ENCODE measurements around the gene GNAS. TPM values are rescaled to one million over a fixed set of nuclear protein-coding genes. Genes with fewer than 3 reads are reported as not detected.

Gene GNAS
- total RNA-seq, 2 donors from 2014 or later: 755 to 1,096 TPM

DNA sequence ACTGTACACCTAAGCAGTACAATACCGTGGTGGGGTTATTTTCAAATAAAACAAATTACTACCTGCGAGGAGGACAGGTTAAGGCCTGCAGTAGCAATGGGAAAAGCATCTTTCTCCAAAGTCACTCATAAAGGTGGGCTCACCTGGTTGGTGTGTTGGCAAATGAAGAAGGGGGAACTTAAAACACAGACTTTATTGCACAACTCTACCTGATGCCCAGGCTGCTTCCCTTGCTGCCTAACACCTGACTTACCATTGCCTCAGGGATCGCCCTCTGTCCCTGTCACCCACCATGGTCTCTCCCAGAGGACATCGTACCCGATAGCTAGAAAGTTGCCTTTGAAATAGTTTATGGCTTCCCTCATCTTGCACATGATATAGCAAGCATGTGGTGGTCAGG is 53.6 kb downstream of the GNAS start:
- Mint-ChIP-seq H3K27me3 (no peaks in the 10 kb centered on the region), H3K4me3 (no peak overlapping the region), H3K36me3 (ENCODE audit: low read depth) (peaks cover 11% of the 10 kb centered on the region), H3K4me1 (peaks cover 36% of the 10 kb centered on the region), H3K27ac (peak overlapping the region; percentile 92)
- DNase-seq: no peak
- ATAC-seq: no peak
- H3K9me3 ChIP-seq (ENCODE audit: control insufficient read depth, low read length, poor library complexity, severe bottlenecking): no peaks in the 10 kb centered on the region

DNA sequence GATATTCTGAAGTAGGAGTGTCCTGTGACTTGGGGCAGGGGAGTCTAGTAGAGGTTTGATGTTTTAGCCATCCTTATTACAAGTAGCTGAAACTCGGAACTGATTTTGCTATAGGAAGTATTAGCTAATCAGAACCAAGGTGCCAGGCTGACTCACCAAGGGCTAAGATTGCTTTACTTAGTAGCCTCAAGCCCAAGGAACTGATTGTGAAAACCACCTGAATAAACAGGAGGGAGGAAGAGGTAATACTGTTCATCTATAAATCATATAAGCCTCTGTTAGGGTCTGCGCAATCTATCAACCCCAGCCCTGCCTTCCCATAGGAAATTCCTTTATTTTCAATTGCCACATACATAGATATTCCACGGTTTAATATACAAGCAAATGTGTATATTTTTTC is 54.4 kb downstream of the GNAS start:
- DNase-seq: no peak
- H3K27me3 Mint-ChIP-seq: no peaks in the 10 kb centered on the region
- no peak for ATAC-seq
- H3K9me3 ChIP-seq (ENCODE audit: control insufficient read depth, low read length, poor library complexity, severe bottlenecking): no peaks in the 10 kb centered on the region
- peaks cover 11% of the 10 kb centered on the region for H3K36me3 Mint-ChIP-seq (ENCODE audit: low read depth)
- peak overlapping the region; percentile 81 for H3K4me3 Mint-ChIP-seq
- H3K4me1 Mint-ChIP-seq: peaks cover 35% of the 10 kb centered on the region
- peak overlapping the region; percentile 92 for H3K27ac Mint-ChIP-seq

DNA sequence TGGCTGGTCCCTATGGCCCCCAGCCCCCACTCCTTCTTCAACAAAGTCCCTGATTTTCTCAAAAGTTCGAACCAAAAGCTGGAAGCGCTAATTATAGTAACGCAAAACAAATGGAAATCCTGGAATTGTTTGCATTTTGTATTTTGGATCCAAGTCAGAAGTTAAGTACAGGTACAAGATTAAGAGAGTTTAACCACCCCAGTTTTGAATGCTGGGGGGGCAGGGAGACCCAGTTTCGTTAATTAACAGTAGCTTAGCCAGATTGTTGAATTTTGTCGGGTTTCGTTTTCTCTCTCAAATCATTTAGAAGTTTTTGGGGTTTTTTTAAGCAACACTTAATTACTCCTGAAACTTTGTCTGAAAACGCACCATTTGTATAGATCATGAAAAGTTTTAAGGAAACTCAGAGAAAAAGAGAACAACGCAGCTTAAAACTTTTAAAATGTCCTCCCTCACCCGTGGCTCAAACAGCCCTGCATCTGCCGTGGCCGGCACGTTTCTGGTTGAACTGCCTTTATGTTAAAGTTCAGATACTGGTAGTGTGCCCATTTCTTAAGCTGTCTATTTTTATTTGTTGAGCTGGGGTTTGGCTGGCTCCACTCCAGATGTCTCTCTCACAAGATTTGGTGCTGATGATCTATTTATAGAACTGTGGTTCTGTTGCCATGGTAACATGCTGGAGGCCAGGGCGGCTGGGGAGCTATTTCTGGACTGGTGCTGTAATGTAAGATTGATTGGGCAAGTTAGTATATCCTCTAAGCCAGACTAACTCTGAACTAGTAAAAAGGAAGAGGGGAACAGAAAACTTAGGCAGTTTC is 55.0 kb downstream of the GNAS start:
- ATAC-seq: peak; percentile 74
- Mint-ChIP-seq H3K36me3 (ENCODE audit: low read depth) (peaks cover 9% of the 10 kb centered on the region), H3K4me3 (peak overlapping the region; percentile 81), H3K27ac (peak overlapping the region; percentile 92), H3K27me3 (no peaks in the 10 kb centered on the region), H3K4me1 (peaks cover 30% of the 10 kb centered on the region)
- DNase-seq: peak; percentile 19 to 32 (median 23)
- H3K9me3 ChIP-seq (ENCODE audit: control insufficient read depth, low read length, poor library complexity, severe bottlenecking): no peaks in the 10 kb centered on the region

DNA sequence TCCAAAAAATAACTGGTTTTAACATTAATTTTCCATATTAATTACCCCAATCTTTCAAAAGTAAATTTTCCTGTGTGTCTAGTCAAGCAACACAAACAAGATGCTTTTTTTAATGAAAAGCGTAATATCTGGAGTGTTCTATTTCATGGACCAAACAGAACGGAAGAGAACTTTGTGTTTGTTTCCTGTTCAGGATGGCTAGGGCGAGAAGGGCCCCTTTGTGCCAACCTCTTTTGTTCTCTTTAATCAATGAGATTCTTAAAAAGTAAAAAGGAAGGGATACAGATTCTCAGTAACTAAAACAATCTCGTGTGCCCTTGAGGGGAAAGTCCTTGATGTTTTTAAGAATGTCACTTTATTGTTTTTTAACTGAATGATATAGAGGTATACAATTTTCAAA is 55.7 kb downstream of the GNAS start:
- H3K27ac Mint-ChIP-seq: peak overlapping the region; percentile 92
- H3K4me3 Mint-ChIP-seq: peak overlapping the region; percentile 81
- peaks cover 30% of the 10 kb centered on the region for H3K4me1 Mint-ChIP-seq
- H3K9me3 ChIP-seq (ENCODE audit: control insufficient read depth, low read length, poor library complexity, severe bottlenecking): no peaks in the 10 kb centered on the region
- ATAC-seq (no peak), DNase-seq (no peak)
- H3K36me3 Mint-ChIP-seq (ENCODE audit: low read depth): peaks cover 9% of the 10 kb centered on the region
- no peaks in the 10 kb centered on the region for H3K27me3 Mint-ChIP-seq

DNA sequence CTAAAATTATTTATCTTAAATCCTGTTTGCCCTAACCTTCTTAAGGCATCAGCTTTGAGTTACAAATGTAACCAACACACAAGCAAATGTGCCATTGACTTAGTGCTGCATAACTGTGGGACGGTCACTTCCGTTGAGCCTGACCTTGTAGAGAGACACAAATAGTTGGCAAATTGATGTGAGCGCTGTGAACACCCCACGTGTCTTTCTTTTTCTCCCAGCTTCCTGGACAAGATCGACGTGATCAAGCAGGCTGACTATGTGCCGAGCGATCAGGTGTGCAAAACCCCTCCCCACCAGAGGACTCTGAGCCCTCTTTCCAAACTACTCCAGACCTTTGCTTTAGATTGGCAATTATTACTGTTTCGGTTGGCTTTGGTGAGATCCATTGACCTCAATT is 56.4 kb downstream of the GNAS start:
- no peak for DNase-seq
- Mint-ChIP-seq H3K27me3 (no peaks in the 10 kb centered on the region), H3K4me3 (peak overlapping the region; percentile 19), H3K36me3 (ENCODE audit: low read depth) (peaks cover 6% of the 10 kb centered on the region), H3K27ac (peak overlapping the region; percentile 92), H3K4me1 (peaks cover 29% of the 10 kb centered on the region)
- H3K9me3 ChIP-seq (ENCODE audit: control insufficient read depth, low read length, poor library complexity, severe bottlenecking): no peaks in the 10 kb centered on the region
- ATAC-seq: no peak

DNA sequence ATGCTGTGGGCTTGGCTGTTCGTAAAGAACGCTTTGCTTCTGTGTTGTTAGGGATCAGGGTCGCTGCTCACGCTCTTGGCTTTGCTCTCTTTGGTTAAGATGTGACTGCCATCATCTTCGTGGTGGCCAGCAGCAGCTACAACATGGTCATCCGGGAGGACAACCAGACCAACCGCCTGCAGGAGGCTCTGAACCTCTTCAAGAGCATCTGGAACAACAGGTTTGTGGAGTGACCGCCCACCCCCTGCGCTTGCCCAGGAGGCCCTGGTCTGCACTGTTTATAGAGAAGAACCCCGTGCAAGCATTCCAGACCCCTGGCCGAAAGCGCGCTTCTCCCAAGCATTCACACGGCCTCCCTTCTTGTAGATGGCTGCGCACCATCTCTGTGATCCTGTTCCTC is 57.1 kb downstream of the GNAS start:
- Mint-ChIP-seq H3K4me1 (peaks cover 29% of the 10 kb centered on the region), H3K36me3 (ENCODE audit: low read depth) (peaks cover 6% of the 10 kb centered on the region), H3K27ac (no peak overlapping the region), H3K4me3 (peak overlapping the region; percentile 12), H3K27me3 (no peaks in the 10 kb centered on the region)
- no peak for ATAC-seq
- no peaks in the 10 kb centered on the region for H3K9me3 ChIP-seq (ENCODE audit: control insufficient read depth, low read length, poor library complexity, severe bottlenecking)
- DNase-seq: no peak

DNA sequence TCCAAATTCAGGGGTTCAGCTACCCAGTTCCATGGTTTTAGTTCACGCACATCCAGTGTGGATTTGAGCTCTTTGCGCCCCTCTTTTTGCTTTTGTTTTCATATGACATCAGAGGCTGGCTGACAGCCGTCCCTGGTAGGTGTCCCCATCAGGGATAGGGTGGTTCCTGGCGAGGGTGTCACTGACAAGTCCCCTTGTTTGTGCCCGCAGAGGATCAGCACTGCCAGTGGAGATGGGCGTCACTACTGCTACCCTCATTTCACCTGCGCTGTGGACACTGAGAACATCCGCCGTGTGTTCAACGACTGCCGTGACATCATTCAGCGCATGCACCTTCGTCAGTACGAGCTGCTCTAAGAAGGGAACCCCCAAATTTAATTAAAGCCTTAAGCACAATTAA is 58.0 kb downstream of the GNAS start:
- no peak for DNase-seq
- no peak for ATAC-seq
- peaks cover 6% of the 10 kb centered on the region for H3K36me3 Mint-ChIP-seq (ENCODE audit: low read depth)
- no peak overlapping the region for H3K4me3 Mint-ChIP-seq
- H3K27ac Mint-ChIP-seq: no peak overlapping the region
- H3K9me3 ChIP-seq (ENCODE audit: control insufficient read depth, low read length, poor library complexity, severe bottlenecking): no peaks in the 10 kb centered on the region
- H3K27me3 Mint-ChIP-seq: no peaks in the 10 kb centered on the region
- peaks cover 27% of the 10 kb centered on the region for H3K4me1 Mint-ChIP-seq

DNA sequence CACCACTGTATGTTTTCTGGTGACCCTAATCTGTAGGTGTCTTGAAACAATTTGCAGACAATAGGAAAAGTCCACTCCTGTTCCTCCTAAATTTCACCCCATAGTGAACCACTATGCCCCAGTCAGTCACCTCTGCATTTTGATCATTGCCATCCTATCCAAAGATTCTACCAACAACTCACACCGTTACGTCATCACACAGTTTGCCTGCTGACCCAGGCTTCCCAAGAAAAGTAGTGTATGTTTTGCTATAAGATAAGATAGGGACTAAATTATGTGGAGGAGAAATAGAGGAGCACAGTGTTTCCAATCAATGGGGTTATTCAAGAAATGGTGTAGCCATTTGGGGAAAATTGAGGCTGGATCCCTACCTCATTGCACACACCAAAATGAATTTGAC is 58.8 kb downstream of the GNAS start:
- H3K27me3 Mint-ChIP-seq: no peaks in the 10 kb centered on the region
- ATAC-seq (no peak), DNase-seq (no peak)
- peak overlapping the region; percentile 59 for H3K27ac Mint-ChIP-seq
- peaks cover 3% of the 10 kb centered on the region for H3K36me3 Mint-ChIP-seq (ENCODE audit: low read depth)
- H3K4me1 Mint-ChIP-seq: peaks cover 23% of the 10 kb centered on the region
- H3K9me3 ChIP-seq (ENCODE audit: control insufficient read depth, low read length, poor library complexity, severe bottlenecking): no peaks in the 10 kb centered on the region
- no peak overlapping the region for H3K4me3 Mint-ChIP-seq

DNA sequence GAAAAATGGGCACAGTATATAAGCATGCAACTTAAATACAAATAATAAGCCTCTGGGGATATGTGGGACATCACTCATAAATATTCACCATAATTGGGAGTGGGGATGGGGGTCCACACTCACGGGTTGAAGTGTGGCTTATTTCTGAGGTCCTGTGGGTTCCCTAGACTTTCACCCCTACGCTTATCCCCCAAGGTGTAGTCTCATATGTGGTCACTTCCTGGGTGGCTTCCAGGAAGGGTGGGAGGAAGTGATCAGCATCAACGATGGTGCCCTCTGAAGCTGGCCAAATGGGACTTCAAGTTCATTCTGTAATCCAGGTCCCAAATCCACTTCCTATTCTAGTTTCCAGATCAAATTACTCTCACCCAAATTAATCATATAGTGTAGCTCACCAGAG is 59.5 kb downstream of the GNAS start:
- H3K9me3 ChIP-seq (ENCODE audit: control insufficient read depth, low read length, poor library complexity, severe bottlenecking): no peaks in the 10 kb centered on the region
- ATAC-seq: peak; percentile 10
- Mint-ChIP-seq H3K4me1 (peaks cover 19% of the 10 kb centered on the region), H3K36me3 (ENCODE audit: low read depth) (peaks cover 3% of the 10 kb centered on the region), H3K27me3 (no peaks in the 10 kb centered on the region), H3K4me3 (no peak overlapping the region), H3K27ac (peak overlapping the region; percentile 59)
- DNase-seq: no peak

DNA sequence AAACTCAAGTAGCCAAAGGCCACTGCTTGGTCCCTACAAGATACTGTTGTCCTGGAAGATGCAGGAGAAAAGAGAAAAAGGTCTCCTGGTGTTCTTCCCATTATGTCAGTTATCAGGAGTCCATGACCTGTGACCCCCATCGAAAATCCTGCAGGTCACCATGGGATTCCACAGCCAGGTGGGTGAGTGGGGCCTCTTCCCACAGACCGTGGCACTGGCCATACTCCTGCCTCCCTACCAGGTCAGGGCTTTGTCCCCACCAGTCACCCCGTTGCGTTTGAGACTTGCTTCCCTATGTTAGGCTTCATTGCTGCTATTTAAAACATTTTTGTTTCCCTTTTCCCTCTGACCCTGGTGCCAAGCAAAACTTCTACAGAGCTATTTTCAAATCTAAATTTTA is 60.6 kb downstream of the GNAS start:
- peak overlapping the region; percentile 59 for H3K27ac Mint-ChIP-seq
- ATAC-seq (peak; percentile 11), DNase-seq (no peak)

DNA sequence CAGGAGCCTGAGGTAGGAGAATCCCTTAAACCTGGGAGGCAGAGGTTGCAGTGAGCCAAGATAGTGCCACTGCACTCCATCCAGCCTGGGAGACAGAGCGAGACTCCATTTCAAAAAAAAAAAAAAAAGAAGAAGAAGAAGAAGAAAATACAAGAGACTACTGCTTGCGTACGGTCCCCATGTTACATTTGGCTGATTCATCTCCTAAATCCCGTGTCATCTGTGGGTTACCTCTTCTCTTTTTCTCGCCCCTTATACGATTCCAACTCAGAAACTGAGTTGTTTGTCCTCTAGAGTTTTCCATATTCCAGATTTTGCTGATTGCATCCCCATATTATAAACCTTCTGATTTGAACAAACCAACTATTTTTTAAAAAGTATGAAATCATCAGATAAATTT is 66.1 kb downstream of the GNAS start:
- ATAC-seq (no peak), DNase-seq (no peak)
- no peaks in the 10 kb centered on the region for H3K4me1 Mint-ChIP-seq
- H3K27ac Mint-ChIP-seq: no peak overlapping the region
- H3K36me3 Mint-ChIP-seq (ENCODE audit: low read depth): no peaks in the 10 kb centered on the region
- no peaks in the 10 kb centered on the region for H3K9me3 ChIP-seq (ENCODE audit: control insufficient read depth, low read length, poor library complexity, severe bottlenecking)
- H3K4me3 Mint-ChIP-seq: no peak overlapping the region
- no peaks in the 10 kb centered on the region for H3K27me3 Mint-ChIP-seq

More for the DNA sequence above, 60.6 kb downstream of the GNAS start:
- Mint-ChIP-seq H3K4me3 (no peak overlapping the region), H3K27me3 (no peaks in the 10 kb centered on the region), H3K4me1 (peaks cover 7% of the 10 kb centered on the region), H3K36me3 (ENCODE audit: low read depth) (peaks cover 3% of the 10 kb centered on the region)
- H3K9me3 ChIP-seq (ENCODE audit: control insufficient read depth, low read length, poor library complexity, severe bottlenecking): no peaks in the 10 kb centered on the region

DNA sequence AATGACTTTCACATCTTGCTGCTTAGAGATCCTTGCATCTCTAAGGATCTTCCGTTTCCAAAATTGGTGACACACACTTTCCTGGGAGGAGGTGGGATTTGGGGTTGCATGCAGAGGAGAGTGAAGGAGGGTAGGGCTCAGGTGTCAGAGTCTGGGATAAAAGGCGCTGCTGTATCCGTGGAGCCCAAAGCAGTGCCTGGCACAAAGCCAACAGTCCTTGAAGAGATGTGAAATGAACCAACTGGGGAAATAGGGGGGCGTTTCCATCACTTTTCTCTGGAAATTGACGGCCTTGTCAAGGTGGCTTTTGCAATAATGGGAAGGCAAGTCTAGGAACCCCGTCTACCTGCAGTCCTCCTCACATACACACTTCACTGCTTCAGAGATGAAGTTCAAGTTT is 69.0 kb downstream of the GNAS start:
- no peaks in the 10 kb centered on the region for H3K9me3 ChIP-seq (ENCODE audit: control insufficient read depth, low read length, poor library complexity, severe bottlenecking)
- Mint-ChIP-seq H3K4me3 (no peak overlapping the region), H3K36me3 (ENCODE audit: low read depth) (no peaks in the 10 kb centered on the region), H3K27me3 (no peaks in the 10 kb centered on the region), H3K4me1 (no peaks in the 10 kb centered on the region), H3K27ac (no peak overlapping the region)
- DNase-seq (no peak), ATAC-seq (no peak)

DNA sequence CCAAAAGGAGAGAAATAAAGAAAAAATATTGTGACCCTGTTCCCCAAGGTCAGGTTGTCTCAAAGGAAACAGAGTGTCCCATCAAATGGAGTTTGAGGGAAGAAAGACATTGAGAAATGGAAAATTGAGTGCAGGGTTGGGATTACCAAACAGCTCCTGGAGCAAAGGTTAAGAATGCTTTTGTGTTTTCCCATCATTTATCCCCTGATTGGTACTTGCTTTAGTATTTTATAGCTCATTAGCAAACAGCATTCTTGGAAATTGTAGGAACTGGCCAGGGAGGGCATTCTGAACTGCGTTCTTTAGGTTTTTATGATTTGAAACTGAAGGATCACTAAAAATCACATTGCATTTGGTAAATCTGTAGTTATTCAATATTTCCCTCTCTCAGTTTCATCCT is 69.5 kb downstream of the GNAS start:
- Mint-ChIP-seq H3K27ac (no peak overlapping the region), H3K27me3 (no peaks in the 10 kb centered on the region), H3K4me3 (no peak overlapping the region), H3K36me3 (ENCODE audit: low read depth) (no peaks in the 10 kb centered on the region), H3K4me1 (no peaks in the 10 kb centered on the region)
- H3K9me3 ChIP-seq (ENCODE audit: control insufficient read depth, low read length, poor library complexity, severe bottlenecking): no peaks in the 10 kb centered on the region
- ATAC-seq: no peak
- no peak for DNase-seq

DNA sequence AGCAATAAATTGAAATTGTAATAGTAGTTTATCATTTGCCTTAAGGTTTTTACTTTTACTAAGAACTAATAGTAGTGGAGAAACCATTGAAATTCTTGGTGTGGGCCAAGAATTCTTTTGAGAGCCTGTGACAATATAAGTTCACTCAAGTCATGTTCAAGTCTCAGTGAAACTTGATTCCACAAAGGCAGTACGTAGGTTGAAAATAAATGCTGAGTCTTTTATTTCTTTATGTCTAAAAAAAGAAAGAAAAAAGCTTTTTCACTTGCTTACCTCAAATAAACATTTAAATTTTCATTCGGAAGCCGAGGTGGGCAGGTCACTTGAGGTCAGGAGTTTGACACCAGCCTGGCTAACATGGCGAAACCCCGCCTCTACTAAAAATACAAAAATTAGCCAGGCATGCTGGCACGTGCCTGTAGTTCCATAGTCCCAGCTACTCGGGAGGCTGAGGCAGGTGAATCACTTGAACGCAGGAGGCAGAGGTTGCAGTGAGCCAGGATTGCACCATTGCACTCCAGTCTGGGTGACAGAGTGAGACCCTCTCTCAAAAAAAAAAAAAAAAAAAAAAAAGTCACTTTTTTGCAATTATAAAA is 70.7 kb downstream of the GNAS start:
- H3K9me3 ChIP-seq (ENCODE audit: control insufficient read depth, low read length, poor library complexity, severe bottlenecking): no peaks in the 10 kb centered on the region
- Mint-ChIP-seq H3K27ac (no peak overlapping the region), H3K4me3 (no peak overlapping the region), H3K4me1 (no peaks in the 10 kb centered on the region), H3K36me3 (ENCODE audit: low read depth) (no peaks in the 10 kb centered on the region), H3K27me3 (peaks cover 9% of the 10 kb centered on the region)
- DNase-seq (no peak), ATAC-seq (no peak)

Data from T-helper 17 cell (primary cell).